ENCODE measurements around the gene PCDHGB3.

PCDHGB3 gene

DNA sequence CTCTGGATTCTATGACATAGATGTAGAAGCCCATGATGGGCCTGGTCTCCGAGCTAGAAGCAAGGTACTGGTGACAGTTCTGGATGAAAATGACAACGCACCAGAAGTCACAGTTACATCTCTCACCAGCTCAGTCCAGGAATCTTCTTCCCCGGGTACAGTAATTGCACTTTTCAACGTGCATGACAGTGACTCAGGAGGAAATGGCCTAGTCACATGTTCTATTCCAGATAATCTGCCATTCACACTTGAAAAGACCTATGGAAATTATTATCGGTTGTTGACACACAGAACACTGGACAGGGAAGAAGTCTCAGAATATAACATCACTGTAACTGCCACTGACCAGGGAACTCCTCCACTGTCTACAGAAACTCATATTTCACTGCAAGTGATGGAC, 13.9 kb upstream of the PCDHGB3 start:
- peaks cover 0 to 12% (median 6%) of the 10 kb centered on the region in 5 donors for H3K27me3 ChIP-seq (ENCODE audit: control insufficient read depth in 5 of 5, insufficient read depth in 4 of 5, low read length in 5 of 5)
- H3K36me3 ChIP-seq (ENCODE audit: control insufficient read depth in 5 of 5, insufficient read depth in 5 of 5, low read length in 5 of 5), result no peaks in the 10 kb centered on the region
- H3K4me3 ChIP-seq (ENCODE audit: low read depth in 1 of 5, low read length in 5 of 5), result peak overlapping the region in 4 of 5 donors; percentile 39 to 60 (median 54)
- peaks cover 45 to 78% (median 65%) of the 10 kb centered on the region in 5 donors for H3K9me3 ChIP-seq (ENCODE audit: control insufficient read depth in 5 of 5, low read length in 5 of 5)
- H3K9ac ChIP-seq (ENCODE audit: low read length in 5 of 5), result no peak overlapping the region
- no peak overlapping the region for H3K27ac ChIP-seq (ENCODE audit: low read depth, low read length)
- peaks cover 0 to 11% (median 7%) of the 10 kb centered on the region in 5 donors for H3K4me1 ChIP-seq (ENCODE audit: control insufficient read depth in 5 of 5, insufficient read depth in 5 of 5, low read length in 5 of 5)

DNA sequence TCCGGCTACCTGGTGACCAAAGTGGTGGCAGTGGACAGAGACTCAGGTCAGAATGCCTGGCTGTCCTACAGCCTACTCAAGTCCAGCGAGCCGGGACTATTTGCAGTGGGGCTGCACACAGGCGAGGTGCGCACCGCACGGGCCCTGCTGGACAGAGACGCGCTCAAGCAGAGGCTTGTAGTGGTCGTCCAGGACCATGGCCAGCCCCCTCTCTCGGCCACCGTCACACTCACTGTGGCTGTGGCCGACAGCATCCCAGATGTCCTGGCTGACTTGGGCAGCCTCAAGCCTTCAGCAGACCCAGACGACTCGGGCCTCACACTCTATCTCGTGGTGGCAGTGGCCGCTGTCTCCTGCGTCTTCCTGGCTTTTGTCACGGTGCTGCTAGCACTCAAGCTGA, 13.1 kb upstream of the PCDHGB3 start:
- Histone ChIP-seq H3K27me3 (ENCODE audit: control insufficient read depth in 5 of 5, insufficient read depth in 4 of 5, low read length in 5 of 5) (peaks cover 0 to 6% (median 0%) of the 10 kb centered on the region in 5 donors), H3K36me3 (ENCODE audit: control insufficient read depth in 5 of 5, insufficient read depth in 5 of 5, low read length in 5 of 5) (no peaks in the 10 kb centered on the region), H3K27ac (ENCODE audit: low read depth, low read length) (no peak overlapping the region), H3K4me1 (ENCODE audit: control insufficient read depth in 5 of 5, insufficient read depth in 5 of 5, low read length in 5 of 5) (peaks cover 0 to 11% (median 7%) of the 10 kb centered on the region in 5 donors), H3K4me3 (ENCODE audit: low read depth in 1 of 5, low read length in 5 of 5) (peak overlapping the region; percentile 33 to 43 (median 38)), H3K9ac (ENCODE audit: low read length in 5 of 5) (no peak overlapping the region), H3K9me3 (ENCODE audit: control insufficient read depth in 5 of 5, low read length in 5 of 5) (peaks cover 44 to 79% (median 65%) of the 10 kb centered on the region in 5 donors)

DNA sequence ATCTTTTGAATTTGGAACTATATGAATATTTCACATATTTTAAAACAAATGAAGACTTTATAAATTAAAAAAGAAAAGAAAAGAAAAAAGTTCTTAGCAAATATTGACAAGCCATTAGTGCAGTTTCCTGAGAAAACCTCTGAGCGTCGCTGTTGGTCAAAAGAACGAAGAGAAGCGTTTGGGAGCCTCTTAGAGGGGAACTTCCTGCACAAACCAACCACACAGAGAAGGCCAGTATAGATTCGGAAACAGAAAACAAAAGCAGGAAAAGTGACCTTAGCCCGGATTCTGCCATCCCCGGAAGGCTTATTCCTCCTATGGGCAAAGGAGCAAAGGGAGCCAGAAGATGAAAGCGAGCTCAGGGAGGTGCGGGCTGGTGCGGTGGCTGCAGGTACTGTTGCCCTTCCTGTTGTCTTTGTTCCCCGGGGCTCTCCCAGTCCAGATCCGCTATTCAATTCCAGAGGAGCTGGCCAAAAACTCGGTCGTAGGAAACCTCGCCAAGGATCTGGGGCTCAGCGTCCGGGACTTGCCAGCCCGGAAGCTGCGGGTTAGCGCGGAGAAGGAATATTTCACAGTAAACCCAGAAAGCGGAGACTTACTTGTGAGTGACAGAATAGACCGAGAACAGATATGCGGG, 10.1 kb upstream of the PCDHGB3 start, which contains the start of gene PCDHGB2:
Gene PCDHGB2 (plus strand): TSS at position 205 of the 637 bp plus-strand sequence. CDS start 142 bp downstream, at position 347.
- peaks cover 0 to 11% (median 7%) of the 10 kb centered on the region in 5 donors for H3K4me1 ChIP-seq (ENCODE audit: control insufficient read depth in 5 of 5, insufficient read depth in 5 of 5, low read length in 5 of 5)
- H3K36me3 ChIP-seq (ENCODE audit: control insufficient read depth in 5 of 5, insufficient read depth in 5 of 5, low read length in 5 of 5), result no peaks in the 10 kb centered on the region
- peaks cover 0 to 12% (median 5%) of the 10 kb centered on the region in 5 donors for H3K27me3 ChIP-seq (ENCODE audit: control insufficient read depth in 5 of 5, insufficient read depth in 4 of 5, low read length in 5 of 5)
- peaks cover 56 to 86% (median 78%) of the 10 kb centered on the region in 5 donors for H3K9me3 ChIP-seq (ENCODE audit: control insufficient read depth in 5 of 5, low read length in 5 of 5)
- no peak within 1 kb of the TSS for H3K9ac ChIP-seq (ENCODE audit: low read length in 5 of 5)
- H3K27ac ChIP-seq (ENCODE audit: low read depth, low read length), result no peak within 1 kb of the TSS
- H3K4me3 ChIP-seq (ENCODE audit: low read depth in 1 of 5, low read length in 5 of 5), result peak within 1 kb of the TSS; percentile 27 to 63 (median 47)

DNA sequence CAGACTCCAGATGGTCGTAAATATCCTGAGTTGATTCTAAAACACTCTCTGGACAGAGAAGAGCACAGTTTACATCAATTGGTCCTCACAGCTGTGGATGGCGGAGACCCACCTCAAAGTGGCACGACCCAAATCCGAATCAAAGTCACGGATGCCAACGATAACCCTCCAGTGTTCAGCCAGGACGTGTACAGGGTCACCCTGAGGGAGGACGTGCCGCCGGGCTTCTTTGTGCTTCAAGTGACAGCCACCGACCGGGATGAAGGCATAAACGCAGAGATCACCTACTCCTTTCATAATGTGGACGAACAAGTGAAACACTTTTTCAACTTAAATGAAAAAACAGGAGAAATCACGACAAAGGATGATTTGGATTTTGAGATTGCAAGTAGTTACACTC, 9.4 kb upstream of the PCDHGB3 start:
- Histone ChIP-seq H3K27ac (ENCODE audit: low read depth, low read length) (no peak overlapping the region), H3K27me3 (ENCODE audit: control insufficient read depth in 5 of 5, insufficient read depth in 4 of 5, low read length in 5 of 5) (peaks cover 0 to 15% (median 5%) of the 10 kb centered on the region in 5 donors)

DNA sequence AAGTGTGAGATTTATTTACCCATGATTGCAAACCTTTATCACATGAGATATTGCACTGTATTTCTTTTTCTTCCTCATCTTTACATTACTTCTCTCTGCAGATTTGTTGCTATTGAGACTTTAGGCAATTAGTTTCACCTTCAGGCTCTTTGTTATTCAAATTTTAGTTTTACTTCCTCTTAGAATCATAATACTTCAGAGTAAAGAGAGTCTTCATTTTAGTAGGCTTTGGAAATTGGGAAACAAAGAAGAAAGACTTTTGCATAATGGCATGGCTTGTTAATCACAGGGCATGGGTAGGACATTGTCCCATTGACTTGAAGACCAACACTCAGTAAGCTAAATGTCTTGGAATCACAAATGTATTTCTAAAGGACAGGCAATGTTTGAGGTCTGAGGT, 7.3 kb upstream of the PCDHGB3 start:
- Histone ChIP-seq H3K27me3 (ENCODE audit: control insufficient read depth in 5 of 5, insufficient read depth in 4 of 5, low read length in 5 of 5) (peaks cover 0 to 16% (median 11%) of the 10 kb centered on the region in 5 donors), H3K4me3 (ENCODE audit: low read depth in 1 of 5, low read length in 5 of 5) (peak overlapping the region in 3 of 5 donors; percentile 20 to 49 (median 38)), H3K9ac (ENCODE audit: low read length in 5 of 5) (no peak overlapping the region), H3K9me3 (ENCODE audit: control insufficient read depth in 5 of 5, low read length in 5 of 5) (peaks cover 48 to 79% (median 74%) of the 10 kb centered on the region in 5 donors), H3K36me3 (ENCODE audit: control insufficient read depth in 5 of 5, insufficient read depth in 5 of 5, low read length in 5 of 5) (no peaks in the 10 kb centered on the region), H3K4me1 (ENCODE audit: control insufficient read depth in 5 of 5, insufficient read depth in 5 of 5, low read length in 5 of 5) (peaks cover 0 to 3% (median 0%) of the 10 kb centered on the region in 5 donors), H3K27ac (ENCODE audit: low read depth, low read length) (no peak overlapping the region)

More for the DNA sequence above, 9.4 kb upstream of the PCDHGB3 start:
- H3K4me1 ChIP-seq (ENCODE audit: control insufficient read depth in 5 of 5, insufficient read depth in 5 of 5, low read length in 5 of 5), result peaks cover 0 to 3% (median 0%) of the 10 kb centered on the region in 5 donors
- H3K9me3 ChIP-seq (ENCODE audit: control insufficient read depth in 5 of 5, low read length in 5 of 5), result peaks cover 57 to 88% (median 79%) of the 10 kb centered on the region in 5 donors
- H3K9ac ChIP-seq (ENCODE audit: low read length in 5 of 5), result no peak overlapping the region
- peak overlapping the region; percentile 18 to 63 (median 47) for H3K4me3 ChIP-seq (ENCODE audit: low read depth in 1 of 5, low read length in 5 of 5)
- H3K36me3 ChIP-seq (ENCODE audit: control insufficient read depth in 5 of 5, insufficient read depth in 5 of 5, low read length in 5 of 5), result no peaks in the 10 kb centered on the region

DNA sequence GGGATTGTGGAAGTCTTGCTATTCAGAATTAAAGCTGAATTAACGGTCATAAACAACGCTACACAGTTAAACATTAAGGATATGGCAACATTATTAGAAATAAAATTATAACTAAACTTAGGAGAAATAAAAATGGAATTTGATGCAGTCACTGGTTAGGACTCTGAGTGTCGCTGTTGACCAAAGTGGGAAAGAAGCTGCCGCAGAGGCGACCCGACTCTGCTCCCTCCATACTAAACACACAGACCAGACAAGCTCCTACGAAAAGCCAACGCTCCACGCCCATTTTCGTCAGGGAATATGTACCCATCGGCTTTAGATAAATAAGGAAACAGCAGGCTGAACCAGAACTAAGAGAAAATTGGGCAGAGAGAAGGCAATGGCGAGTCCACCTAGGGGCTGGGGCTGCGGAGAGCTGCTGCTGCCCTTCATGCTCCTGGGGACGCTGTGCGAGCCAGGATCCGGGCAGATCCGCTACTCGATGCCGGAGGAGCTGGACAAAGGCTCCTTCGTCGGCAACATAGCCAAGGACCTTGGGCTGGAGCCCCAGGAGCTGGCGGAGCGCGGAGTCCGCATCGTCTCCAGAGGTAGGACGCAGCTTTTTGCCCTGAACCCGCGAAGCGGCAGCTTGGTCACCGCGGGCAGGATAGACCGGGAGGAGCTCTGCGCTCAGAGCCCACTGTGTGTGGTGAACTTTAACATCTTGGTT, 5.9 kb upstream of the PCDHGB3 start, which contains the start of gene PCDHGA5:
Gene PCDHGA5 (plus strand): TSS at position 211 of the 709 bp plus-strand sequence. CDS start 169 bp downstream, at position 380.
- Histone ChIP-seq H3K27ac (ENCODE audit: low read depth, low read length) (no peak within 1 kb of the TSS), H3K9ac (ENCODE audit: low read length in 5 of 5) (no peak within 1 kb of the TSS), H3K36me3 (ENCODE audit: control insufficient read depth in 5 of 5, insufficient read depth in 5 of 5, low read length in 5 of 5) (no peaks in the 10 kb centered on the region), H3K9me3 (ENCODE audit: control insufficient read depth in 5 of 5, low read length in 5 of 5) (peaks cover 46 to 76% (median 68%) of the 10 kb centered on the region in 5 donors), H3K4me3 (ENCODE audit: low read depth in 1 of 5, low read length in 5 of 5) (peak within 1 kb of the TSS; percentile 46 to 61 (median 50)), H3K27me3 (ENCODE audit: control insufficient read depth in 5 of 5, insufficient read depth in 4 of 5, low read length in 5 of 5) (peaks cover 0 to 16% (median 11%) of the 10 kb centered on the region in 5 donors), H3K4me1 (ENCODE audit: control insufficient read depth in 5 of 5, insufficient read depth in 5 of 5, low read length in 5 of 5) (peaks cover 0 to 3% (median 0%) of the 10 kb centered on the region in 5 donors)

DNA sequence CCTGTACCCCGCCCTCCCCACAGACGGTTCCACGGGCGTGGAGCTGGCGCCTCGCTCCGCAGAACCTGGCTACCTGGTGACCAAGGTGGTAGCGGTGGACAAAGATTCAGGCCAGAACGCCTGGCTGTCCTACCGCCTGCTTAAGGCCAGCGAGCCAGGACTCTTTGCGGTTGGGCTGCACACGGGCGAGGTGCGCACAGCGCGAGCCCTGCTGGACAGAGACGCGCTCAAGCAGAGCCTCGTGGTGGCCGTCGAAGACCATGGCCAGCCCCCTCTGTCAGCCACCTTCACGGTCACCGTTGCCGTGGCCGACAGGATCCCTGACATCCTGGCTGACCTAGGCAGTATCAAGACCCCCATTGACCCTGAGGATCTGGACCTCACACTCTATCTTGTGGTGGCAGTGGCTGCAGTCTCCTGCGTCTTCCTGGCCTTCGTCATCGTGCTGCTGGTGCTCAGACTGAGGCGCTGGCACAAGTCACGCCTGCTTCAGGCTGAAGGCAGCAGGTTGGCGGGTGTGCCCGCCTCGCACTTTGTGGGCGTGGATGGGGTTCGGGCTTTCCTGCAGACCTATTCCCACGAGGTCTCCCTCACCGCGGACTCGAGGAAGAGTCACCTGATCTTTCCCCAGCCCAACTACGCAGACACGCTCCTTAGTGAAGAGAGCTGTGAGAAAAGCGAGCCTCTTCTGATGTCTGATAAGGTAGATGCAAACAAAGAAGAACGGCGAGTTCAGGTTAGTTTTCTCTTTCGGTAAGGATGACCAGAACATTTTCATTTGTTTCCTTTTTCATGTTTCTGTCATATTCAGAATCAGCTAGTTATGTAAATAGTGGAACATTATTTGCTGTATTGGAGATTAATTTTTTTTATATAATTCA, 3.8 kb upstream of the PCDHGB3 start:
- peaks cover 48 to 77% (median 67%) of the 10 kb centered on the region in 5 donors for H3K9me3 ChIP-seq (ENCODE audit: control insufficient read depth in 5 of 5, low read length in 5 of 5)
- H3K4me1 ChIP-seq (ENCODE audit: control insufficient read depth in 5 of 5, insufficient read depth in 5 of 5, low read length in 5 of 5), result peaks cover 0 to 5% (median 0%) of the 10 kb centered on the region in 5 donors
- H3K27me3 ChIP-seq (ENCODE audit: control insufficient read depth in 5 of 5, insufficient read depth in 4 of 5, low read length in 5 of 5), result peaks cover 0 to 17% (median 11%) of the 10 kb centered on the region in 5 donors
- no peaks in the 10 kb centered on the region for H3K36me3 ChIP-seq (ENCODE audit: control insufficient read depth in 5 of 5, insufficient read depth in 5 of 5, low read length in 5 of 5)
- H3K9ac ChIP-seq (ENCODE audit: low read length in 5 of 5), result no peak overlapping the region
- H3K4me3 ChIP-seq (ENCODE audit: low read depth in 1 of 5, low read length in 5 of 5), result peak overlapping the region in 4 of 5 donors; percentile 13 to 61 (median 32)
- H3K27ac ChIP-seq (ENCODE audit: low read depth, low read length), result no peak overlapping the region

DNA sequence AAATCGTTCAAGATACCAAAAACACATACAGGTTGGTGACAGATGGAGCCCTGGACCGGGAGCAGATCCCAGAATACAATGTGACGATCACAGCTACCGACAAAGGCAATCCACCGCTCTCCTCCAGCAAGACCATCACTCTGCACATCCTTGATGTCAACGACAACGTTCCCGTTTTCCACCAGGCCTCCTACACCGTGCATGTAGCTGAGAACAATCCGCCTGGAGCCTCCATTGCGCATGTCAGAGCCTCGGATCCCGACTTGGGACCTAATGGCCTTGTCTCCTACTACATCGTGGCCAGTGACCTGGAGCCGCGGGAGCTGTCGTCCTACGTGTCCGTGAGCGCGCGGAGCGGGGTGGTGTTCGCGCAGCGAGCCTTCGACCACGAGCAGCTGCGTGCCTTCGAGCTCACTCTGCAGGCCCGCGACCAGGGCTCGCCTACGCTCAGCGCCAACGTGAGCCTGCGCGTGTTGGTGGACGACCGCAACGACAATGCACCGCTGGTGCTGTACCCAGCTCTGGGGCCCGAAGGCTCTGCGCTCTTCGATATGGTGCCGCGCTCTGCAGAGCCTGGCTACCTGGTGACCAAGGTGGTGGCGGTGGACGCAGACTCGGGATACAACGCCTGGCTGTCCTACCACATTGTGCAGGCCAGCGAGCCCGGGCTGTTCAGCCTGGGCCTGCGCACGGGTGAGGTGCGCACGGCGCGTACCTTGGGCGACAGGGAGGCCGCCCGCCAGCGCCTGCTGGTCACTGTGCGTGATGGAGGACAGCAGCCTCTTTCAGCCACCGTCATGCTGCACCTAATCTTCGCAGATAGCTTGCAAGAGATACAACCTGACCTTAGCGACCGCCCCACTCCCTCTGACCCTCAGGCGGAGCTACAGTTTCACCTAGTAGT, 1.8 kb downstream of the PCDHGB3 start:
- peaks cover 0 to 11% (median 9%) of the 10 kb centered on the region in 5 donors for H3K27me3 ChIP-seq (ENCODE audit: control insufficient read depth in 5 of 5, insufficient read depth in 4 of 5, low read length in 5 of 5)
- no peak overlapping the region for H3K27ac ChIP-seq (ENCODE audit: low read depth, low read length)
- peaks cover 0 to 5% (median 0%) of the 10 kb centered on the region in 5 donors for H3K4me1 ChIP-seq (ENCODE audit: control insufficient read depth in 5 of 5, insufficient read depth in 5 of 5, low read length in 5 of 5)
- peaks cover 48 to 76% (median 68%) of the 10 kb centered on the region in 5 donors for H3K9me3 ChIP-seq (ENCODE audit: control insufficient read depth in 5 of 5, low read length in 5 of 5)
- H3K36me3 ChIP-seq (ENCODE audit: control insufficient read depth in 5 of 5, insufficient read depth in 5 of 5, low read length in 5 of 5), result no peaks in the 10 kb centered on the region
- H3K4me3 ChIP-seq (ENCODE audit: low read depth in 1 of 5, low read length in 5 of 5), result peak overlapping the region; percentile 32 to 58 (median 54)
- H3K9ac ChIP-seq (ENCODE audit: low read length in 5 of 5), result no peak overlapping the region
